ENCODE results near the gene PAX2.

The PAX2 gene

DNA sequence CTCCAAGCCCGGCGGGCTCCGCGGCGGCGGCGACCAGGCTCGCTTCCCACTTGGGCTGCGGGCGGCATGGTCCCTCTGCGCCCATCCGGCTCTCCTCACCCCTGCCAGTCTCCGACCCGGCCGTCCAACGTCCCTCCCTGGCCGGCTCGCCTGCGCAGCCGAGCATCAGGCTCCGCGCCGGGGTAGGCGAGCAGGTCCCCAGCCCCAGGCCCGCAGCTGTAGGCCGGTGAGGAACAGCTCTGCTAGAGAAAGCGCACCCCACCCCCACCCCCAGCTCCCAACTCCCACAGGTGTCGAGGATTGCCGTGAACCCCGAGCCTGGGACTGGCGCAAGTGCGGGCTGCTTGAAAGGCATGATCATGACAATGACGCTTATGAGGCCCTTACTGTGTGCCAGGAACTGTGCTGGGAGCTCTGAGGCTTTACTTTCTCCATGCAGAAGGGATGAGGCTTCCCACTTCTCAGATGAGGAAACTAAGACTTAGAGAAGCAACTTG, 20.8 kb upstream of the PAX2 start:
- DNase-seq (ENCODE audit: low read depth in 2 of 2) = no peak

DNA sequence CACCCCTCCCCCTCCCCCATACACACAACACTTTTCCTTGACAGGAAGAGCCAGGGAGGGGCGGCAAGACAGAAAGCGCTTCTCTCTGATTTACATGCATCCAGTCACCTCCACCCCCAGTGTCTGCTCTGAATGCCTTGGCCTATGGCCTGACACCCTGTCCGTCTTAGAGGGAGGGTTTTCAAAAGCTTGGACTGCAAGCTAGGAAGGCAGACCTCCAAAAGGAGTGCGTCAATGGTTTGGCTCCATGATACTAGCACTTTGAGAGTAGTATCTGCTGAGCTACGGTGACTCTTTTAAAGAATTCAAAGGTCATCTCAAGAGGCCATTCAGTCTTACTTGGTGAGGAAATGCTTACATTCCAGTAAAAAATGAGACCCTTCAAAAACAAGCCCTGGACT, 20.3 kb upstream of the PAX2 start:
- DNase-seq (ENCODE audit: low read depth in 2 of 2) = no peak

DNA sequence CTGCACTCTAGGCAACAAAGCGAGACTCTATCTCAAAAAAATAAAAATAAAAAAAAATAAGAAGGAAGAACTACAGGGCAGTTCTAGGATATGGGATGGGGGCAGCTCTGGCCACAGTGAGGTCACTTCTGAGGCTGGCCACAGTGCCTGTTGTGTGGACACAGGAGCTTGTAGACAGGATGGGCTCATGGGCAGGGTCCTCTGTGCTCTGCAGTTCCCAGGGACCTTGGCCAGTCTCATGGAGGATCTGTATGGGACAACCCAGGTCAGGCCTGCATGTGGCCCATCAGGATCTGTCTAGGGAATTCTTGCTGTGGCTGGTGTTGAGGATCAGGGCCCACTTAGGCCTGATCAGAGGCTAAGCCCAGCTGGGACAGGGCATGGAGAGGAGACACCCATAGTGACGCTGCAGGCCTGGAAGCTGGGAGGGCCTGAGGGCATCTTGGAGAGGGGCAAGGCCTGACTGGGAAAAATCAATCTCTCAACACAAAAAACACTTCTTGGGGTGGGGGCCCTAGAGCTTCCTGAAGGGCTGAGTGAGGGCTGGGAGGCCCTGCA, 19.4 kb upstream of the PAX2 start:
- no peak for DNase-seq (ENCODE audit: low read depth in 2 of 2)

DNA sequence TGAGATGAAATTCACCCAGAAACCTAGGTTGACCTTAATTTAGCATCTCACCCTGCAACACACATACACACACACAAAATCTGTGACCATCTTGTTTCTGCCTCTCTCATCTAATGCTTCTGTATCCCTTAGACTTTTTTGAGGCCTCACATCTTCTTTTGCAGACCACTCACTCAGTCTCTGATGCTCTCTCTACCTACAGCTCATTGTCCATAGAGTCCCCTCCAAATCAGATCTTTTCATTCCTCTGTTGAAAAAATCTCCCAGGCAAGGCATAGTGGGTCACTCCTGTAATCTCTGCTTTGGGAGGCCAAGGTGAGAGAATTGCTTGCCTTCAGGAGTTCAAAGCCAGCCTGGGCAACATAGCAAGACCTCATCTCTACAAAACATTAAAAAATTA, 17.6 kb upstream of the PAX2 start:
- no peak for DNase-seq (ENCODE audit: low read depth in 2 of 2)

DNA sequence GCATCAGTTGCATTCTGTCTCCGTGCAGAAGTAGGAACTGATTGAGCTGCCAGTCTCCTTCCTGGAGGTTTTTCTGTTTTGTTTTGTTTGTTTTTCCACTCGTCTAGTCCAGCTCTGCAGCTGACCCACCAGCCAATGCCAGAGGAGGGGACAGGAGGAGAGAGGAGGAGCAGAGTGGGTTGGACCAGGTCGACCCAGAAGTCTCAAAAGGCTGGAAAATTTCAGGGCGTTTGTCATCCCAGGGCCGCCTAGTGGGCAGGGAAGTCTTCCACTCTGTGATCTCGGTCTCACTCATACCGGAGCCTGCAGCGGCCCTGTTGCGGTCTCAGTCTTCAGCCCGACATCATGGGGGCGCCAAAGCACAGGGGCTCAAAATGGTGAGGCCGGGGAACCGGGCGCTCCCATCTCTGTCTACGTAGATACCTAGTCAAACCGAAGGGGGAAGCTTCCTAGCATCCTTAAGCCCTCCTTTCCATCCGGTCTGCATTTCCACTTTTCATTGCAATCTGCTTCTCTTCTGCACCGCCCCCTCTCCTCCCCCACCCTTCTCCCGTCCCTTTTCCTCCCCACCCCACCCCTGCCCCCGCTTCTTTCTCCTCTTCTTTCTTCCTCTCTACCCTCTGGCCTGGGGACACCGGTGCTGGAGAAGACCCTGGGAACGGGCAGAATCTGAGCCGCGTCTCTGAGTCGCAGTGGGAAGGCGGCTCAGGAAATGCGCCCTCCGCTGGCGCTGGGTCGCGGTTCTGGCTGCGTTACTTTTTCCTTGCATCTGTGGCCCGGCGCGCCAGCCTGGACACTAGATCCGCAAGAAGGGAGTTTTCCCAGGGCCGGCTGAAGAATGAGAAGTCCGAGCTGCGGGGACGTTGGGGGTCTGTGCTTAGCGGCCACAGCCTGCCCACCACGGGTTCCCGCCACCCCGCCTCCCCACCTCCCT, 16.2 kb upstream of the PAX2 start:
- no peak for DNase-seq (ENCODE audit: low read depth in 2 of 2)

DNA sequence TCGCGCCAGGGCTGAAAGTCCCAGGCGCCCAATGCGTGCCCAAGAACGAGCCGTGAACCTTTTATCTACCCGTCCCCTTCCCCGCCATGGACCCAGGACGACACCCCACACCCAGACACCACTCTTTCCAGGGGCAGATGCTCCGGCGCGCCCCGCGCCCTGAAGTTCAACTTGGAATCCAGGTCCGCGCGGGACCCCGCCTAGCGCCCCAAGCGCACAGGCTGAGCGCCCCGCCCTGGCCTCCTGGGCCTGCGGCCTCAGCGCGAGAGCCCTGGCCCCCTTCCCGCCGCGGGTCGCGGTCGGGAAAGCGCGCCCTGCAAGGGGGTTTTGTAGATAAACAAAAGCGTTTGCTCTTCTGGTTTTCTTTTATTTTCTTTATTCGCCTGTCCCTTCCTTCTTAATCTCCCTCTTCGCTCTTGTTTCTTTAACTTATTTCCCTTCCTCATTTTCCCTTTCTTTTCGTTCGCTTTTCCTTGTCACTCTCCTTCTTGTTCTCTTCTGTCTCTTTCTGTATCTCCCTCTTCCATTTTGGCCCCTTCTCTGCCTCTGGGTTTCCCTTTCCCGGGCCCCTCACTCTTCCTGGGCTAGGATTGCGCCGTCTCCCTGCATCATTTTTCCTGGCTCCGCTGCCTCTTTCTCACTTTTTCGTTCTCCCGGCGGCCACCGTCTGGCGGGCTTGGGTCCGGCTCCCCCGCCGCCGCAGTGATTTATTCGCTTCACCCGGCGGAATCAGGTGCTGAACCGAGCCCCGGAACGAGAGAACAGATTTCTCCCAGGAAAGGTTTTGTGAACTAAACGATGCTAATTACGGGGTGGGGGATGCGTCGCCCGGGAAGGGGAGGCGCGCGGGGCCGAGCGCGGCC, 15.3 kb upstream of the PAX2 start:
- no peak for DNase-seq (ENCODE audit: low read depth in 2 of 2)

DNA sequence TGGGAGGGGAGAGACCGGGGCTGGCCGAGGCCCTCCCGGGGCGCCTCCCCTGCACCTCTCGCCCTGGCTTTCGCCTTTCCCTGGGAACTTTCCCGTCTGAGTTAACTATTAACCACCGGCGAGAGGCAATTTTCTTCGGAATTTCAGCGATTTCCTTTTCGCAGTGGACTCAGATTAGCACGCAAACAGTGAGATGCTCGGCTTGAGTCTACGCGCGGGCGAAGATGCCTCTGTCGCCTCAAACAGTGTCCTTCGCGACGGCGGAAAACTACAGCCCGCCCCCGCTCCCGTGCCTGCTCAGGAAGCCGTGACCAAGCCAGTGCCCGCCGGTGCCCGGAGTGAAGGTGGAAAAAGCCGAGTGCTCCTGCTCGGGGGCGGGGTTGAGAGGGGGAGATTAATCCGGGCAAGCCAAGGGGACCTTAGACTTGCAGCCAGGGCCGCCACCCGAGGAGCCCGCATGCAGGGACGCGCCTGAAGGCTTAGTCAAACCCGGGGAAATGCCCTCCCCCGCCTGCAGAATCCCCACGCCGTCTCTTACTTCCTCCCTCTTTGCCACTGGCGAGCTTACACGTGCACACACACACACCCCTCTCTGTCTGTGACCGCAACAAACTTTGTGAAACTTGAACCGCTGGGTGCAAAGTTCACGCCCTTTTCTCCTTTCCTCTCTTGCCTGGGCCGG, 14.5 kb upstream of the PAX2 start:
- DNase-seq (ENCODE audit: low read depth in 2 of 2) = no peak

DNA sequence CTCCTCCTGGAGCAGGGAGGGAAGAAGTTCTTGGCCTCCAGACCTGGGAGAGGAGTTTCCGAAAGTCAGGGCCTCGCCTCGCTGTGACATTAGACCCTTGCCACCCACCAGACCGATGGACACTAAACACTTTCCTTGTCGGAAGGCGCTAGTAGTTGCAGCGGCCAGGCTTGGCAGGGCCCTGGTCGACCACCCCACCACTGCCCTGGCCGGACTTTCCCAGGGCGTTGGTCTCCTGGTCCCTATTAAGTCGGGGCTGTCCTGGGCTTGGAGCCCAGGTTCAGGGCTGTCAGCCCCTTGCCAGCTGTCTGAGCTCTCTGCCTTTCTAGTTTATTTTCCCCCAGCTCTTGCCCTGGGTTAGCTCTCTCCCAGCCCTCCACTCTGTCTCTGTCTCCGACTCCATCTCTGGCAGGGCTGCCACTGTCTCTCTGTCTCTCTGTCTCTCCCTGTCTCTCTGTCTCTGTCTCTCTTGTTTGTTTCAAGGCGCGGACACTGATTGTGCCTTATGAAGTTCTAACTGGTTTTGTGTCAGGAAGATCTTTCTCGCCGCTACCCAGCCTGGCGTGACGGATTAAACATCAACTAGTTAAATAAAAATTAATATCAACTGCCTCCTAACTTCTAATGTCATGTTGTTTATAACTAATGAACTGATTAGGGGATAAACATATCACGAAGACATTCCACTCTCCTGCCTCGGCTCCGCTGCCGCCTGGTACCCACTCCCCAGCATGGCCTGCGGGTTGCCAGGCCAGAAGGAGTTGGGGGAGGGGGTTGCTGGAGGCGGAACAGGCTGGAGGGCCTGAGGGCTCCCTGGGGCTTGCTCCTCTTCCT, 13.8 kb upstream of the PAX2 start:
- DNase-seq (ENCODE audit: low read depth in 2 of 2) = no peak

DNA sequence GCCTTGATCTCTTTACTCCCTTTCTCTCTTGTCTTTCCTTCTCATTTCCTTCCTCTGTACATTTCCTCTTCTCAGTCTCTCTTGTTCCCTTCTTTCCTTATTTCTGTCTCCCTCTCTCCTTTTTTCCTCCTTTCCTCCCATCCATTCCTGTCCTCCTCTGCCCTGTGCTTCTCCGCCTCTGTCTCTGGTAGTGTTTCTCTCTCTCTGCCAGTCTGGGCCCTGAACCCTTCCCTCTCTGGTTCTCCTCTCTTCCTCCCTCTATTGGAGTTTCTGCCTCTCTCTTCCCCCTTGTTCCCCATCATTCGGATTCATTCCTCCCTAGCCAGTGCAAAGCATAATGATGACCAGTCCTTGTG, 13.2 kb upstream of the PAX2 start:
- no peak for DNase-seq (ENCODE audit: low read depth in 2 of 2)

DNA sequence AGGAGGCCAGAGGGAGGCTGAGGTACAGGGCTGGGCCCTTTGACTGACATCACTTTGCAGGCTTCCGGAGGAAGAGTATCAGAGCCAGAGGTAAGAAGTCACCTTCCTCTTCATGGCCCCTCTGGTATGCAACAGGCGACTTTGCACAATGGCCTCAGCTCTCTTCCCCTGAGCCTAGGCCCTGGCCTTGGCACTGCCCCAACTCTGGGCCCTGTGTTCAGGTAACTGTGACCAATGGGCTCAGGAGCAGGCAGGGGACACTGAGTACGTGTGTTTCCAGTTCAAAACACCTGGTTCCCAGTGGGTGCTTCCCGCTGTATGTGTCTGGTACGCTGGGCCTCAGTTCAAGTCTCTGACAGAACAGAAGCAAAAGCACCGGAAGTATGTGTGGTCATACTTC, 12.1 kb upstream of the PAX2 start:
- no peak for DNase-seq (ENCODE audit: low read depth in 2 of 2)

DNA sequence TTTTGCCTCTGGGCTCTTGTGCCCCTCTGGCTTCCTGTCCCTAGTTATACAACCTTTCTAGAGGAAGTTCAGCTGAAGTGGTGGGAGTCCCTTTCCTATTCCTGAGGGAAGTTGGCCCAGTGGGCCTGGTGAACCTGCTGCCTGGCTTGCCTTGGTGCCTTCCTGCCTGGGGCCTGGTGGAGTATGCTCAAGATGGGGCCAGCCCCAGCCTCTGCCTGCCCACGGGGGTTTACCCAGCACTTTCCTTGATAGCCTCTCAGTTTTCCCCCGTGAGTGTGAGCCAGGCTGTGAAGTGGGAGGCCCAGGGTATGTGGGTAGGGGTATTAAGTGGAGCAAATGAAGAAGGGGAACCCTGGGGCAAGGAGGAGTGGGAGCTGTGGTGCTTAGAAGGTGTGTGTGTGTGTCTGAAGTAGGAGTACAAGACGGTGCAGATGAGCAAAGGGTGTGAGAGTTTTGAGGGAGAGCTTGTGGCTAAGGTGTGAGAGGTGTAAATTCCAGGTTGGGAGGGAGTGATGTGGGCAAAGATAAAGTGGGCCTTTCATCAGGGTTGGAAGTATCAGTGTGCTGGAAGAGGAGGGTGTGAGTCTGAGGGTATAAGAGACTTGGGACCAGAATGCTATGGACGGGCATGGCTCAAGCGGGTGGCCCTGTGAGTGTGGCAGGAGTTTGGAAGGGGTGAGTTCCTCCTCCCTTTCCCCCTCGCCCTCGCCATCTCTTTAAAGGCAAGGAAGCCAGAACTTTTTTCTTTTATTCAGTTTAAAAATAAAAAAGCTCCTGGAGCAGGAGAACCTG, 10.9 kb upstream of the PAX2 start:
- no peak for DNase-seq (ENCODE audit: low read depth in 2 of 2)

DNA sequence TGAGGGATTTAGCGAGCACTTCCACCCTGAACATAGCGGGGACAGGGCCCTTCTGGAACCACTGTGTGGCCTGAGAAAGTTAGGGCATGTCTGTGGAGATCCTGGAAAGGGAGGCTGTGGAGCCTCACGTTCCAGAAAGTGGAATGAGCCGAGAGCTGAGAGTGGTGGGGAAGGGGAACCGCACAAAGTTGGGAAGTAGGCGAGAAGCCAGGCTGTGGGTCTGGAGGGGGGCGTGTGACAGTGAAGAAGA, 10.4 kb upstream of the PAX2 start:
- no peak for DNase-seq (ENCODE audit: low read depth in 2 of 2)

DNA sequence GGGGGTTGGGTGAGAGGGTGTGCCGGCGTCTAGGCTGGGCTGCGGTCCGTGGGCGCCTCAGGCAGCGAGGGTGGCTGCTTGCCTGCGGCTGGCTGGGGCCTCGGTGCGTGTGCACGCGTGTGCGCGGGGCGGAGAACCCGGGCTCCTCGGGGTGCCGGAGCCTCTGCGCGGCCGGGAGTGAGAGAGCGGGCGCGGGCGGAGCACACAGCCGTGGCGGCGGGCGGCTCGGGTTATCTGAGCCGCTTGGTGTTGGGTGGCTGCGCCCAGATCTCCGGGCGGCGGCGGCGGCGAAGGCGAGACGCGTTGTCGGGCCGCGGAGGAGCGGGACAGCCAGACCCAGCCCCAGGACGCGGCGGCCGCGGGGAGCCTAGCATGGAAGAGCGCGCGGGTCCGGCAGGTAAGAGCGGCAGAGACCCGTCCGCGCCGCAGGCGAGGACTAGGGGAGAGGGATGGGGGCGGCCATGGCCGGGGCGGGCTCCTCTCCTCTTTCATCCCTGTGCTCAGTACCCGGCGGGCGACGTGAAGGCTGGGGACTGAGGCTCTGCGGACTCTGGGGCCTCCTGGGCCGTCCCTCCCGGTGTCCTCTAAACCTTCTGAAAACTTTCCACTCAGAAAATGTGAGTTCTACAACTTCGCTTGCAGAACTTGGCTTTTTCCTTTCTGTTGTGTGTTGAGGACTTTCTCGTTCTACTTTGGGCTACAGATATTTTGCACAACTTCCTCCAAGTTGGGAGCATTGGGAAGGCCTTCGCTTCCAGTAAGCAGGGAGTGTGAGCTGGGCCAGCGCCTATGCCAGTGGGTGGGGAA, 9.8 kb upstream of the PAX2 start:
- no peak for DNase-seq (ENCODE audit: low read depth in 2 of 2)

DNA sequence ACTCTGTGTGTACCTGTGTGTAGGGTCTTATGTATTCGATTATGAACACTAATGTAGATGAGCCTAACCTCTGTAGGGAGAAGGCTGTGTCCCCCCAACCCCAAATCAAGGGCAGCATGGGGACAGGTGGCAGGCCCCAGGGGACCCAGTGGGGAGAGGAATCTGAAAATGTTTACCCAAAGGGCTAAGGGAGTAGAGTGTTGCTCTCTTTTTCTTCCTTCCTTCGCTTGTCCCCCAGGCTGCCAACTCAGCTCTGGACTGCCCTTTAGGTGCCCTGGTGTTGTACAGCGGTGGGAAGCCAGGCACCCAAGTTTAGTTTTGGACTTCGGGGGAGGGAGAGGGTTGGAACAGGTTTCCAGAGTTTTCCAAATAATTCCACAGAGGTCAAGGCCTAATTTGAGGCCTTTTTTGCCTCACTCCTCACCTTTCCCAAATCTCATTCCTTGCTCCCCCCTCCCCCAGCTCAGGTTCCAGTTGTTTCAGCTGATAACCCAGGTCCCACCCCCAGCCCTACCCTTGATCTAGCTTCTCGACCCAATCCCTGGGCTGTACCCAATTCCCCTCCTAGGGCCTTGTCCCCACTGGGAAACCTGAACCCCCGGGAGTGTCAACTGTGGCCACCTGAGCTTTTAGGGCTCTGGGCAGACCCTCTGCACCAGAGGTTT, 9.1 kb upstream of the PAX2 start:
- no peak for DNase-seq (ENCODE audit: low read depth in 2 of 2)

DNA sequence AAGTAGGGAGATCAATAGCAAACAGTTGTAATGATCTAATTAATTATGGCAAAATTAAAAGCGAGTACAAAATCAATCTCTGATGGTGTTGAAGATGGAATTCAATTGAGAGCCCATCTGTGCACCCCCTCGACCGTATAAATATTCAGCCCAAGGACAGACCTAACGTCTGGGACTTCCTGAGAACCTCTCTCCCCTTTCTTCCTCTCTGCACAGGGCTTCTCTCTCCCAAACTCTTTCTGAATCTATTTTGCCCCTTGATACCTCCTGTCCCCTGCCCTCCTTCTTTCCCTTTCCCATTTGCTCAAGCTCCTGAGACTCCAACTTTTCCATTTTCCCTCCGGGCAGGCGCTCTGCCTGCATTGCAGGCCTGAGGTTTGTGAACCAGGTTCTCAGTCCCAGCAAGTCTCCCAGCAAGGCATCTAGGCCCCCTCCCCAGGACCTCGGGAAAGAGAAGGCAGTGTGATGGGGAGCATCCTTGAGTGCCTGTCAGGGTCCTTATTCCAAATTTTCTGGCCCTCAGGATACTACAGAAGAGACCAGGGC, 8.5 kb upstream of the PAX2 start:
- no peak for DNase-seq (ENCODE audit: low read depth in 2 of 2)

DNA sequence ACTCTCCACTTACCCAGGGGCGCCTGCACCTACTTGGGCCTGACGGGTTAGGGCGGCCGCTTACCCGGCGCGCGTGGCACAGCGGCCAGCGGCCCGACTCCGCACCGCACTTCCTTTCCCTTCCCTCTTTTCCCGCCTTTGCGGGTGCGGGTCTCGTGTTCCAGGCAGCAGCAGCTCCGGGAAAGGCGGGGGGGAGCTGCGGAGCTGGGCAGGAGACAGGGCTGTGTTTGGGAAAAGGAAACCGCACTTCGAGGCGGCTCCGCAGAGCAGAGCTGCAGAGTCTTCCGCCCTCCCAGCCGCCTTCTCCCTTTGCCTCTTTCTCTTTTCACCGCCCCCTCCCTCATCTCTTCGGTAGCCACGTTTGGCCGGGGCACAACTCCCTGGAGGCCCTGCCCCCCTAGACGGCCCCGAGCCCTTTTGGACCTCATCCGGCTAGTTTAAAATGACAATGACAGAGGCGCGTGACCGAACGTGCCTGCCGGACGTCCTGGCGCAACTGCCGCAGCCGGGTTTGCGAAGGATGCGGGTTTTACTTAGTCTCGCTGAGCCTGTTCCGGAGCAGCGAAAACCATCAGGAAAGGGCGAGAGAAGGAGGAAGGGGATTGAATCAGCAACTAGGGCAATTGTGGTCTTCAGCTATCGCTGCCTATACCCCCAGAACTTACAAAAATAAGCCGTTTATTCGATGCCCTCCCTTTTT, 7.9 kb upstream of the PAX2 start:
- no peak for DNase-seq (ENCODE audit: low read depth in 2 of 2)

DNA sequence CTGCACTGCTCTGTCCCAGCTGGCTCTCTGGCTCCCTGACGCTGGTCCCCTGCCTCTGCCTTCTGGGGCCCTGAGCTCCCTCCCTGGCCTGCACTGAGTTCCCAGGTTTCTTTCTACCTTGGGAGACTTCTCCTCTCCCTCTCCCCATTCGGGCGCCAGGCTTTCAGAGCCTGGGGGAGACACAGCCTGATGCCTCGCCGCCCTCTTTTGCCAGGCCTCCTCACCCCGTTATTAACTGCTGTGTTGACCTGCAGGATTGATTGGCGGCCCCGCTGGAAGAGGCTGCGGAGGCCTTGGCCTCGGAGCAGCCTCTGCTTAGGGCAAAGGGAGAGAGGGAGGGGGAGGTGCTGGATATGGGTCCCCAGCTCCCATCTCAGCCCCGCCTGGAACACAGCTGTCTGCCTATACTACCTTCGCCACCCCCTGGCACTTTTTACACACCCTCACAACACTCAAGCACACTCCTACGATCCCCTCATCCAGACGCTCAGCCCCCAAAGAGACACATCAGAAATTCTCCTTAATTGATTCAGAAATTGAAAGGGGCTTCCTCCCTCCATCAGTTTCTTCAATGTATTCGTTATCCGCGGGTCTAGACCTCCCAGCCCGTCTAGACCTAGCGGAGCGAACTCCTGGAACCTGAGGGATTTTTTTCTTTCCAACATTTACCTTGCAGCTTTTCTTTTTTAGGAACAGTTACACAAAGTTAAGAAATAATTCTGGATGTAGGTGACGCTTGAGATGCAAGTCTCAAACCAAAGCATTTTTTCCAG, 7.1 kb upstream of the PAX2 start:
- no peak for DNase-seq (ENCODE audit: low read depth in 2 of 2)

Measured in stimulated activated CD4-positive, alpha-beta T cell treated with anti-CD3 and anti-CD28 coated beads, Interleukin-4, amount 100 ng/mL, for 48 hours (primary cell).